Ammon's horn (tissue), 1 donor: ENCODE measurements around the gene SLC38A2.
A peak's percentile ranks its signal among the peaks of the same experiment; 100 is the strongest.
"Not testable (repeated sequence)": the region's sequence is repeated elsewhere in the genome, so short reads cannot be mapped to it uniquely, and the experiment has no call there.

Experiments
- DNase-seq: peaks from one replicate; pipeline ENCODE4 v3.0.0-alpha.2; 2016; ENCODE audit warnings: low spot score

SLC38A2 gene

GRCh38 chr12:46360908-46361666 lies 11.5 kb downstream of the SLC38A2 start:
- no peak for DNase-seq

GRCh38 chr12:46360370-46360769 lies 12.2 kb downstream of the SLC38A2 start:
- DNase-seq = no peak

GRCh38 chr12:46359667-46360280 lies 12.8 kb downstream of the SLC38A2 start:
- no peak for DNase-seq

GRCh38 chr12:46358791-46359666 lies 13.5 kb downstream of the SLC38A2 start:
- no peak for DNase-seq

GRCh38 chr12:46358325-46358700 lies 14.3 kb downstream of the SLC38A2 start:
- no peak for DNase-seq

GRCh38 chr12:46357438-46358324 lies 14.9 kb downstream of the SLC38A2 start:
- no peak for DNase-seq

- no peak for DNase-seq
Measured at GRCh38 chr12:46356655-46357437, 15.7 kb downstream of the SLC38A2 start.

- DNase-seq = no peak
Measured at GRCh38 chr12:46354802-46355199, 17.8 kb downstream of the SLC38A2 start.

GRCh38 chr12:46354111-46354801 lies 18.3 kb downstream of the SLC38A2 start:
- no peak for DNase-seq

- DNase-seq = no peak
Measured at GRCh38 chr12:46351886-46352650, 20.5 kb downstream of the SLC38A2 start.

- DNase-seq = no peak
Measured at GRCh38 chr12:46351138-46351537, 21.4 kb downstream of the SLC38A2 start.

GRCh38 chr12:46349253-46349652 lies 23.3 kb downstream of the SLC38A2 start:
- DNase-seq = no peak

GRCh38 chr12:46343118-46343852 lies 29.3 kb downstream of the SLC38A2 start:
- DNase-seq = no peak

GRCh38 chr12:46342562-46343033 lies 30.0 kb downstream of the SLC38A2 start:
- peak; percentile 57 for DNase-seq

GRCh38 chr12:46339051-46339450 lies 33.5 kb downstream of the SLC38A2 start:
- no peak for DNase-seq

GRCh38 chr12:46332260-46332659 lies 40.3 kb downstream of the SLC38A2 start:
- DNase-seq = no peak

- not testable (repeated sequence) for DNase-seq
Measured at GRCh38 chr12:46325075-46325474, 47.5 kb downstream of the SLC38A2 start.

GRCh38 chr12:46320731-46321130 lies 51.8 kb downstream of the SLC38A2 start:
- no peak for DNase-seq

GRCh38 chr12:46318037-46318436 lies 54.5 kb downstream of the SLC38A2 start:
- DNase-seq = no peak
